OCI-LY3 (cell line): ENCODE results near the gene PCMTD2.

Experiments
- H2AFZ ChIP-seq: fragments of 200-600, 300-600 bp; shearing (Covaris generic); 2 replicates; pipeline ENCODE4 v1.6.0; 2014; ENCODE audit warnings: antibody characterized with exemption, low read depth, low read length
- H3K27ac ChIP-seq: fragments of 200-600, 300-600 bp; sonication (generic); 2 replicates; pipeline ENCODE4 v1.5.1; 2014; ENCODE audit warnings: mild to moderate bottlenecking, low read length, moderate library complexity, mixed read lengths
- H3K27me3 ChIP-seq: fragments of 200-600, 300-600 bp; sonication (generic); 2 replicates; pipeline ENCODE4 v1.6.1; 2014; ENCODE audit warnings: low read depth, low read length, mixed read lengths
- H3K36me3 ChIP-seq: fragments of 200-600, 300-600 bp; sonication (generic); replicated peaks from 2 replicates; pipeline ENCODE3; 2014; ENCODE audit warnings: low read depth, low read length, mixed read lengths
- H3K4me1 ChIP-seq: fragments of 300-600, 200-600 bp; sonication (generic); 2 replicates; pipeline ENCODE4 v1.6.1; 2014; ENCODE audit warnings: low read length, mixed read lengths
- H3K4me2 ChIP-seq: fragments of 200-600, 300-600 bp; sonication (generic); 2 replicates; pipeline ENCODE4 v1.6.1; 2014; ENCODE audit warnings: low read length, mixed read lengths
- H3K4me3 ChIP-seq: fragments of 300-600, 200-600 bp; sonication (generic); 2 replicates; pipeline ENCODE4 v1.5.1; 2014; ENCODE audit warnings: antibody characterized with exemption, mild to moderate bottlenecking, low read length, moderate library complexity
- H3K79me2 ChIP-seq: fragments of 300-600, 200-600 bp; shearing (Covaris generic); 2 replicates; pipeline ENCODE4 v1.6.1; 2014; ENCODE audit warnings: mild to moderate bottlenecking, low read length, mixed read lengths
- H3K9ac ChIP-seq: fragments of 300-600, 200-600 bp; shearing (Covaris generic); 2 replicates; pipeline ENCODE4 v1.6.0; 2014; ENCODE audit warnings: mild to moderate bottlenecking, low read length, moderate library complexity
- H3K9me3 ChIP-seq: fragments of 200-600, 300-600 bp; shearing (Covaris generic); 2 replicates; pipeline ENCODE4 v1.6.1; 2014; ENCODE audit warnings: low read length, mixed read lengths; ENCODE audit not compliant: insufficient read depth
- H4K20me1 ChIP-seq: fragments of 200-600, 300-600 bp; sonication (generic); 2 replicates; pipeline ENCODE4 v1.6.1; 2016; ENCODE audit warnings: low read length, mixed read lengths; ENCODE audit not compliant: insufficient read depth
- CTCF ChIP-seq: fragments of 200-600, 300-600 bp; sonication (generic); IDR thresholded peaks from 2 replicates; pipeline ENCODE4 v1.5.1; 2014; ENCODE audit warnings: antibody characterized with exemption, low read length, low read depth
- EZH2phosphoT487 ChIP-seq: fragments of 200-600 bp; shearing (Covaris generic); IDR thresholded peaks from 2 replicates; pipeline ENCODE4 v1.6.1; 2018; ENCODE audit warnings: antibody characterized with exemption, mixed run types, low read depth

PCMTD2 gene

GRCh38 chr20:64237316-64237715 lies 18.2 kb upstream of the PCMTD2 start:
- H3K9me3 ChIP-seq: no peaks in the 10 kb centered on the region
- H3K4me1 ChIP-seq: peaks cover 30% of the 10 kb centered on the region

GRCh38 chr20:64238115-64238825 lies 17.3 kb upstream of the PCMTD2 start:
- Histone ChIP-seq H3K9ac (no peak overlapping the region), H2AFZ (no peak overlapping the region), H3K27ac (no peak overlapping the region; the same call in 1 of the 2 replicates), H3K27me3 (no peaks in the 10 kb centered on the region), H3K4me1 (peaks cover 30% of the 10 kb centered on the region), H3K4me2 (no peak overlapping the region), H3K9me3 (no peaks in the 10 kb centered on the region), H3K4me3 (no peak overlapping the region), H3K79me2 (no peaks in the 10 kb centered on the region), H3K36me3 (no peaks in the 10 kb centered on the region), H4K20me1 (no peaks in the 10 kb centered on the region)
- no peak for TF ChIP-seq CTCF
- no peak for TF ChIP-seq EZH2phosphoT487

More at GRCh38 chr20:64237316-64237715, 18.2 kb upstream of the PCMTD2 start:
- Histone ChIP-seq H2AFZ (no peak overlapping the region), H3K27ac (no peak overlapping the region), H3K27me3 (no peaks in the 10 kb centered on the region), H3K4me3 (no peak overlapping the region), H3K4me2 (no peak overlapping the region), H3K9ac (no peak overlapping the region), H4K20me1 (no peaks in the 10 kb centered on the region), H3K79me2 (no peaks in the 10 kb centered on the region), H3K36me3 (no peaks in the 10 kb centered on the region)
- TF ChIP-seq EZH2phosphoT487 (no peak), CTCF (no peak)

- peak overlapping the region; percentile 35 for H3K4me3 ChIP-seq
- H4K20me1 ChIP-seq: no peaks in the 10 kb centered on the region
These were observed 16.6 kb upstream of the PCMTD2 start for GRCh38 chr20:64238851-64239387.

More at GRCh38 chr20:64238851-64239387, 16.6 kb upstream of the PCMTD2 start:
- Histone ChIP-seq H2AFZ (peak overlapping the region; percentile 92), H3K9ac (peak overlapping the region; percentile 54; the same call in 1 of the 2 replicates), H3K27ac (peak overlapping the region; percentile 47), H3K4me1 (peaks cover 30% of the 10 kb centered on the region), H3K27me3 (no peaks in the 10 kb centered on the region), H3K36me3 (no peaks in the 10 kb centered on the region), H3K79me2 (no peaks in the 10 kb centered on the region), H3K4me2 (peak overlapping the region; percentile 69), H3K9me3 (no peaks in the 10 kb centered on the region)
- TF ChIP-seq EZH2phosphoT487 (no peak), CTCF (peak; percentile 38)
